D721Med (cell line): Measurements from ENCODE around the gene ACACA.

ENCODE experiments used
- DNase-seq: peaks from one replicate; pipeline ENCODE4 v3.0.0; 2011; ENCODE audit warnings: low spot score; ENCODE audit not compliant: insufficient read length
- FAIRE-seq: peaks from 2 replicates; lab custom pipeline; 2011; peaks lifted over from hg19 to GRCh38; lab: Jason Lieb, UNC
- TF ChIP-seq, protein P1 (sequence below): IDR thresholded peaks from 2 replicates; pipeline ENCODE4 v1.5.1; 2012; ENCODE audit warnings: mild to moderate bottlenecking, control low read depth; ENCODE audit not compliant: insufficient read depth; ENCODE audit errors: missing control alignments

The ACACA gene

DNA sequence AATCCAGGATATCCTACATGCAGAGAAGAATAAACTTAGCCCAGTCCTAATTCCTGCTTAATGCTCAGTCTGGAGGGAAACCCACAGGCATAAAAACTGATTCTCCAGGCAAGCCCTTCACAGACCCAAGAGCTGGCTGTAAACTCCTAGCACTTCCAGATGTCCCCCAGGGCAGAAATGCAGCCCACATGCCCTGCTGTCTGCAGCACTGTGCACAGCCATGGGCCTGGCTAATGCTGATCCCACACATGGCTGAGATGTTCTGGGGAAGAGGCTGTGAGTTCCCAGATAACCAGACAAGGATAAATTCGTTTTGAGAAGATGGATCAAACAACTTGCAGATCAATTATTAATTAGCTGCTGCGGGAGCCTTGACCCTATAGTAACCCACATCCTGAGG is 309.5 kb downstream of the ACACA start:
- TF ChIP-seq, protein P1, sequence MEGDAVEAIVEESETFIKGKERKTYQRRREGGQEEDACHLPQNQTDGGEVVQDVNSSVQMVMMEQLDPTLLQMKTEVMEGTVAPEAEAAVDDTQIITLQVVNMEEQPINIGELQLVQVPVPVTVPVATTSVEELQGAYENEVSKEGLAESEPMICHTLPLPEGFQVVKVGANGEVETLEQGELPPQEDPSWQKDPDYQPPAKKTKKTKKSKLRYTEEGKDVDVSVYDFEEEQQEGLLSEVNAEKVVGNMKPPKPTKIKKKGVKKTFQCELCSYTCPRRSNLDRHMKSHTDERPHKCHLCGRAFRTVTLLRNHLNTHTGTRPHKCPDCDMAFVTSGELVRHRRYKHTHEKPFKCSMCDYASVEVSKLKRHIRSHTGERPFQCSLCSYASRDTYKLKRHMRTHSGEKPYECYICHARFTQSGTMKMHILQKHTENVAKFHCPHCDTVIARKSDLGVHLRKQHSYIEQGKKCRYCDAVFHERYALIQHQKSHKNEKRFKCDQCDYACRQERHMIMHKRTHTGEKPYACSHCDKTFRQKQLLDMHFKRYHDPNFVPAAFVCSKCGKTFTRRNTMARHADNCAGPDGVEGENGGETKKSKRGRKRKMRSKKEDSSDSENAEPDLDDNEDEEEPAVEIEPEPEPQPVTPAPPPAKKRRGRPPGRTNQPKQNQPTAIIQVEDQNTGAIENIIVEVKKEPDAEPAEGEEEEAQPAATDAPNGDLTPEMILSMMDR: no peak
- FAIRE-seq: no peak

DNA sequence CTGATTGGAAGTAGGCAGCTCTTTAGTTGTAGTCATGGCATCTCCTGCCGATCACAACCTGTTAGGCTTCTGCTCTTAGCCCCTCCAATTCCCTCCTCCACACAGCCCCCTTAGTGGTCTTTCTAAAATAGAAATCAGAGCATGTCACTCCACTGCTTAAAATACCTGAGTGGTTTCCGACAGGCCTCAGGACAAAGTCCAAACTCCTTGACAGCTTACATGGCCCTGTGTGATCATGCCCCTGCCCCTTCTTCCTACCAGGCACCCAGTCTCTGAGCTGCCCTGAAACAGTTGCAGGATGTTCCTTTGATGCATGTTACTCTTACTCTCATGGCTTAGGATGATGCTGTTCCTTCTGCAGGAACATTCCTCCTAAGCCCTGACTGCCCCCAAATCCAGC is 310.6 kb downstream of the ACACA start:
- TF ChIP-seq, protein P1: no peak
- DNase-seq: no peak
- FAIRE-seq: no peak

More for the DNA sequence above, 309.5 kb downstream of the ACACA start:
- DNase-seq: no peak

- FAIRE-seq: no peak
- TF ChIP-seq, protein P1: no peak
- DNase-seq: no peak
Observed at GRCh38 chr17:37094391-37094790, 312.2 kb downstream of the ACACA start.

- TF ChIP-seq, protein P1: no peak
- DNase-seq: no peak
- FAIRE-seq: no peak
Observed at GRCh38 chr17:37092701-37093100, 313.9 kb downstream of the ACACA start.

- DNase-seq (no peak), FAIRE-seq (no peak)
- TF ChIP-seq, protein P1: no peak
Observed at GRCh38 chr17:37092071-37092470, 314.6 kb downstream of the ACACA start.

- TF ChIP-seq, protein P1: no peak
- peak; percentile 55 for DNase-seq
- FAIRE-seq: no peak
Observed at GRCh38 chr17:37090941-37091340, 315.7 kb downstream of the ACACA start.

DNA sequence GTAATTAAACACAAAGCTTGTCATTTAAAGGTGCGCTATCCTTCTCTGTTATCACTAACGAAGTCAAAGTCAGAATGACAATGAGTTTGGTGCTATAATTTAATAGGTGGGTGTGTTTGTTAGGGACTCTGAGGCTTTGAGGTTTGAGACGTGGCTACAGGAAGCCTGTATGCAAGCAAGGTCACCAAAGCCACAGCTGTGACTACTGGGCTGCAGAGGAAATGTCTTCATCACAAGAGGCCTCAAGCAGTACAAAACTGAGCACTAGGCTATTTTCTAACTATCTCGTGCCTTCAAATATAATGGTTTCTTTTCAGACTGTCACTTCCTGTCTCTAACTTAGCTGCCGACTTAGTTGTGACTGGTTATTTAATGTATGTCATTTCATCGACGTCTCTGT is 316.7 kb downstream of the ACACA start:
- TF ChIP-seq, protein P1: no peak
- FAIRE-seq: no peak
- DNase-seq: no peak
